ENCODE data around the gene SCD.

DNA sequence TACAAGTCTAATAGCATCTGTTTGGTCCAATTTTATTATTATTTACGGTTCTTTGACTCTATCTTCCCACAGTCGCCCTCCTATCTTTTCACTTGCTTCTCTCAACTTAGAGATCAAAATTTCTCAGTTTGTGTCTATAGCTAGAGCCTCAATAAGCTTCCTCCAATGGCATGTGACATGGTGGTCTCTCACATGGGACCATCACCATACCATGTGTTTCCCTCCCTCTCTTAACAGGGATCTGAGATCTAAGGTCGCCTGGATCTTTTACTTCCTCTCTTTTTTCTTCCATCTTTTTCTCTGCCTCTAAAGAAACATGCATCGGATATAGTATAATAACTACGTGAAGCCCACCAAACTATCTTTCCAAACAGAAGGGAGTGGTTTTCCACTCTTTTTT, 18.8 kb upstream of the SCD start:
- TF ChIP-seq, protein P1, sequence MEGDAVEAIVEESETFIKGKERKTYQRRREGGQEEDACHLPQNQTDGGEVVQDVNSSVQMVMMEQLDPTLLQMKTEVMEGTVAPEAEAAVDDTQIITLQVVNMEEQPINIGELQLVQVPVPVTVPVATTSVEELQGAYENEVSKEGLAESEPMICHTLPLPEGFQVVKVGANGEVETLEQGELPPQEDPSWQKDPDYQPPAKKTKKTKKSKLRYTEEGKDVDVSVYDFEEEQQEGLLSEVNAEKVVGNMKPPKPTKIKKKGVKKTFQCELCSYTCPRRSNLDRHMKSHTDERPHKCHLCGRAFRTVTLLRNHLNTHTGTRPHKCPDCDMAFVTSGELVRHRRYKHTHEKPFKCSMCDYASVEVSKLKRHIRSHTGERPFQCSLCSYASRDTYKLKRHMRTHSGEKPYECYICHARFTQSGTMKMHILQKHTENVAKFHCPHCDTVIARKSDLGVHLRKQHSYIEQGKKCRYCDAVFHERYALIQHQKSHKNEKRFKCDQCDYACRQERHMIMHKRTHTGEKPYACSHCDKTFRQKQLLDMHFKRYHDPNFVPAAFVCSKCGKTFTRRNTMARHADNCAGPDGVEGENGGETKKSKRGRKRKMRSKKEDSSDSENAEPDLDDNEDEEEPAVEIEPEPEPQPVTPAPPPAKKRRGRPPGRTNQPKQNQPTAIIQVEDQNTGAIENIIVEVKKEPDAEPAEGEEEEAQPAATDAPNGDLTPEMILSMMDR (IDR thresholded peaks at IDR 0.05): no peak
- TF ChIP-seq POLR2A (IDR thresholded peaks at IDR 0.05; ENCODE audit: low read depth): no peak
- TF ChIP-seq POLR2AphosphoS5 (IDR thresholded peaks at IDR 0.05): no peak
